Stimulated activated CD4-positive, alpha-beta T cell treated with anti-CD3 and anti-CD28 coated beads, Interleukin-15, amount 100 ng/mL, for 24 hours (primary cell): ENCODE data around the gene MYO18B.

ENCODE experiments used
- DNase-seq: peaks from one replicate; pipeline ENCODE4 v3.0.0-alpha.2; 2020

The MYO18B gene

GRCh38 chr22:26008587-26008986 lies 266.6 kb downstream of the MYO18B start:
- DNase-seq = no peak

GRCh38 chr22:26016916-26017315 lies 274.9 kb downstream of the MYO18B start:
- no peak for DNase-seq

- DNase-seq = no peak
These were observed 275.9 kb downstream of the MYO18B start for GRCh38 chr22:26017932-26018331.

GRCh38 chr22:26019596-26019995 lies 277.6 kb downstream of the MYO18B start:
- no peak for DNase-seq

- no peak for DNase-seq
These were observed 279.5 kb downstream of the MYO18B start for GRCh38 chr22:26021516-26021915.

GRCh38 chr22:26023104-26023775 lies 281.3 kb downstream of the MYO18B start:
- DNase-seq = no peak

- no peak for DNase-seq
These were observed 283.6 kb downstream of the MYO18B start for GRCh38 chr22:26025626-26026025.

- no peak for DNase-seq
These were observed 285.4 kb downstream of the MYO18B start for GRCh38 chr22:26027341-26027740.

GRCh38 chr22:26031641-26032040 lies 289.7 kb downstream of the MYO18B start:
- DNase-seq = no peak

- no peak for DNase-seq
These were observed 291.1 kb downstream of the MYO18B start for GRCh38 chr22:26033071-26033470.

GRCh38 chr22:26033586-26033985 lies 291.6 kb downstream of the MYO18B start:
- DNase-seq = no peak

GRCh38 chr22:26035523-26035922 lies 293.5 kb downstream of the MYO18B start:
- no peak for DNase-seq

- DNase-seq = no peak
These were observed 296.4 kb downstream of the MYO18B start for GRCh38 chr22:26038365-26038764.

GRCh38 chr22:26041931-26042330 lies 299.9 kb downstream of the MYO18B start:
- no peak for DNase-seq

GRCh38 chr22:26043031-26043430 lies 301.0 kb downstream of the MYO18B start:
- DNase-seq = no peak

- DNase-seq = no peak
These were observed 303.1 kb downstream of the MYO18B start for GRCh38 chr22:26045051-26045450.

- no peak for DNase-seq
These were observed 303.9 kb downstream of the MYO18B start for GRCh38 chr22:26045860-26046259.

- no peak for DNase-seq
These were observed 305.5 kb downstream of the MYO18B start for GRCh38 chr22:26047516-26047915.

GRCh38 chr22:26047920-26048319 lies 305.9 kb downstream of the MYO18B start:
- no peak for DNase-seq

- no peak for DNase-seq
These were observed 308.1 kb downstream of the MYO18B start for GRCh38 chr22:26050079-26050478.

GRCh38 chr22:26053737-26054316 lies 311.8 kb downstream of the MYO18B start:
- DNase-seq = no peak

GRCh38 chr22:26054841-26055605 lies 313.0 kb downstream of the MYO18B start:
- no peak for DNase-seq

- DNase-seq = no peak
These were observed 313.7 kb downstream of the MYO18B start for GRCh38 chr22:26055693-26056092.
